Measurements from ENCODE around the gene CMSS1. TPM values are rescaled to one million over a fixed set of nuclear protein-coding genes. Genes with fewer than 3 reads are reported as not detected.

Gene CMSS1
- polyA plus RNA-seq, 1 of the 3 experiments (the other 2 are of a cell fraction): 9.1 TPM

DNA sequence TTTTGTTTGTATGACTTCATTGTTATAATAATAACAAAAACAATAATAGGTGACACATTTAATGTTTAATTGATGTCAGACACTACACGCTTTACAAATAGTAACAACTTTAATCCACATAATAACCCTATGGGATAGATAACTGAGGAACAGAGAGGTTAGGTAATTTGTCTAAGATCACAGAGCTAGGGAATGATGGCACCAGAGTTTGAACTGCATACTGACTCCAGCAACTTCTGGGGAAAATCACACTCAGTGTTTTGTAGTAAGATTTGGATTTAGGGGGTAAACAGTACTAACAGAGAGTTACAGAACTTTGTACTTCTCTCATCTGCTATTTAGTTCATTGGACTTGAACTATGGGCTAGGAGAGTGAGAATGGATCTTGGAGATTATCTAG is 66.0 kb downstream of the CMSS1 start:
- CTCF ChIA-PET: interaction anchor here (1.3 kb wide), 1 partner anchor 371 kb away, joined by 3 read pairs; no protein-coding TSS in a partner anchor

More for the DNA sequence above, 66.0 kb downstream of the CMSS1 start:
- Histone ChIP-seq H3K9me3 (no peaks in the 10 kb centered on the region), H3K79me2 (ENCODE audit: insufficient read depth) (no peaks in the 10 kb centered on the region), H3F3A (replicated peaks; ENCODE audit: insufficient read depth) (no peaks in the 10 kb centered on the region), H3K27ac (ENCODE audit: low read depth in 2 of 2, low read length in 1 of 2) (no peak overlapping the region), H3K9ac (no peak overlapping the region), H3K4me3 (ENCODE audit: low read depth in 2 of 2, low read length in 1 of 2) (no peak overlapping the region), H3K36me3 (replicated peaks in 1 of 2; ENCODE audit: control insufficient read depth in 1 of 2, insufficient read depth in 2 of 2, low read length in 1 of 2) (no peaks in the 10 kb centered on the region), H2AFZ (ENCODE audit: low read depth) (no peak overlapping the region), H3K4me2 (no peak overlapping the region), H4K20me1 (ENCODE audit: insufficient read depth) (no peaks in the 10 kb centered on the region), H3K9me2 (no peaks in the 10 kb centered on the region), H3K4me1 (ENCODE audit: control insufficient read depth in 1 of 2, insufficient read depth in 2 of 2, low read depth in 1 of 2, low read length in 1 of 2) (no peaks in the 10 kb centered on the region; a peak in 2 of 4 replicates), H3K27me3 (ENCODE audit: insufficient read depth) (no peaks in the 10 kb centered on the region)
- DNase-seq: no peak
- WGBS (ENCODE audit: low lambda C conversion rate): 95% methylated on average over 1 of the region's 1 CpG
- POLR2A ChIA-PET: no interaction called here
- TF ChIP-seq, protein P1, sequence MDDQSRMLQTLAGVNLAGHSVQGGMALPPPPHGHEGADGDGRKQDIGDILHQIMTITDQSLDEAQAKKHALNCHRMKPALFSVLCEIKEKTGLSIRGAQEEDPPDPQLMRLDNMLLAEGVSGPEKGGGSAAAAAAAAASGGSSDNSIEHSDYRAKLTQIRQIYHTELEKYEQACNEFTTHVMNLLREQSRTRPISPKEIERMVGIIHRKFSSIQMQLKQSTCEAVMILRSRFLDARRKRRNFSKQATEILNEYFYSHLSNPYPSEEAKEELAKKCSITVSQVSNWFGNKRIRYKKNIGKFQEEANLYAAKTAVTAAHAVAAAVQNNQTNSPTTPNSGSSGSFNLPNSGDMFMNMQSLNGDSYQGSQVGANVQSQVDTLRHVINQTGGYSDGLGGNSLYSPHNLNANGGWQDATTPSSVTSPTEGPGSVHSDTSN (IDR thresholded peaks at IDR 0.05): no peak
- TF ChIP-seq, protein P2, sequence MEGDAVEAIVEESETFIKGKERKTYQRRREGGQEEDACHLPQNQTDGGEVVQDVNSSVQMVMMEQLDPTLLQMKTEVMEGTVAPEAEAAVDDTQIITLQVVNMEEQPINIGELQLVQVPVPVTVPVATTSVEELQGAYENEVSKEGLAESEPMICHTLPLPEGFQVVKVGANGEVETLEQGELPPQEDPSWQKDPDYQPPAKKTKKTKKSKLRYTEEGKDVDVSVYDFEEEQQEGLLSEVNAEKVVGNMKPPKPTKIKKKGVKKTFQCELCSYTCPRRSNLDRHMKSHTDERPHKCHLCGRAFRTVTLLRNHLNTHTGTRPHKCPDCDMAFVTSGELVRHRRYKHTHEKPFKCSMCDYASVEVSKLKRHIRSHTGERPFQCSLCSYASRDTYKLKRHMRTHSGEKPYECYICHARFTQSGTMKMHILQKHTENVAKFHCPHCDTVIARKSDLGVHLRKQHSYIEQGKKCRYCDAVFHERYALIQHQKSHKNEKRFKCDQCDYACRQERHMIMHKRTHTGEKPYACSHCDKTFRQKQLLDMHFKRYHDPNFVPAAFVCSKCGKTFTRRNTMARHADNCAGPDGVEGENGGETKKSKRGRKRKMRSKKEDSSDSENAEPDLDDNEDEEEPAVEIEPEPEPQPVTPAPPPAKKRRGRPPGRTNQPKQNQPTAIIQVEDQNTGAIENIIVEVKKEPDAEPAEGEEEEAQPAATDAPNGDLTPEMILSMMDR (IDR thresholded peaks at IDR 0.05): no peak
- no peak for TF ChIP-seq TCF12 (IDR thresholded peaks at IDR 0.05)
- TF ChIP-seq RFX5 (IDR thresholded peaks at IDR 0.05; ENCODE audit: low read length): no peak
- TF ChIP-seq GATA2 (CRISPR knock-in tag; IDR thresholded peaks at IDR 0.05): no peak
- TF ChIP-seq SIN3A (IDR thresholded peaks at IDR 0.05; ENCODE audit: borderline replicate concordance, low read depth, low read length): no peak
- TF ChIP-seq, protein P3, sequence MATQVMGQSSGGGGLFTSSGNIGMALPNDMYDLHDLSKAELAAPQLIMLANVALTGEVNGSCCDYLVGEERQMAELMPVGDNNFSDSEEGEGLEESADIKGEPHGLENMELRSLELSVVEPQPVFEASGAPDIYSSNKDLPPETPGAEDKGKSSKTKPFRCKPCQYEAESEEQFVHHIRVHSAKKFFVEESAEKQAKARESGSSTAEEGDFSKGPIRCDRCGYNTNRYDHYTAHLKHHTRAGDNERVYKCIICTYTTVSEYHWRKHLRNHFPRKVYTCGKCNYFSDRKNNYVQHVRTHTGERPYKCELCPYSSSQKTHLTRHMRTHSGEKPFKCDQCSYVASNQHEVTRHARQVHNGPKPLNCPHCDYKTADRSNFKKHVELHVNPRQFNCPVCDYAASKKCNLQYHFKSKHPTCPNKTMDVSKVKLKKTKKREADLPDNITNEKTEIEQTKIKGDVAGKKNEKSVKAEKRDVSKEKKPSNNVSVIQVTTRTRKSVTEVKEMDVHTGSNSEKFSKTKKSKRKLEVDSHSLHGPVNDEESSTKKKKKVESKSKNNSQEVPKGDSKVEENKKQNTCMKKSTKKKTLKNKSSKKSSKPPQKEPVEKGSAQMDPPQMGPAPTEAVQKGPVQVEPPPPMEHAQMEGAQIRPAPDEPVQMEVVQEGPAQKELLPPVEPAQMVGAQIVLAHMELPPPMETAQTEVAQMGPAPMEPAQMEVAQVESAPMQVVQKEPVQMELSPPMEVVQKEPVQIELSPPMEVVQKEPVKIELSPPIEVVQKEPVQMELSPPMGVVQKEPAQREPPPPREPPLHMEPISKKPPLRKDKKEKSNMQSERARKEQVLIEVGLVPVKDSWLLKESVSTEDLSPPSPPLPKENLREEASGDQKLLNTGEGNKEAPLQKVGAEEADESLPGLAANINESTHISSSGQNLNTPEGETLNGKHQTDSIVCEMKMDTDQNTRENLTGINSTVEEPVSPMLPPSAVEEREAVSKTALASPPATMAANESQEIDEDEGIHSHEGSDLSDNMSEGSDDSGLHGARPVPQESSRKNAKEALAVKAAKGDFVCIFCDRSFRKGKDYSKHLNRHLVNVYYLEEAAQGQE (IDR thresholded peaks at IDR 0.05; ENCODE audit: low read depth, low read length): no peak
- no peak for TF ChIP-seq EP300 (IDR thresholded peaks at IDR 0.05; ENCODE audit: borderline replicate concordance in 1 of 2, low read depth in 1 of 2, low read length in 1 of 2)
- TF ChIP-seq, protein P4, sequence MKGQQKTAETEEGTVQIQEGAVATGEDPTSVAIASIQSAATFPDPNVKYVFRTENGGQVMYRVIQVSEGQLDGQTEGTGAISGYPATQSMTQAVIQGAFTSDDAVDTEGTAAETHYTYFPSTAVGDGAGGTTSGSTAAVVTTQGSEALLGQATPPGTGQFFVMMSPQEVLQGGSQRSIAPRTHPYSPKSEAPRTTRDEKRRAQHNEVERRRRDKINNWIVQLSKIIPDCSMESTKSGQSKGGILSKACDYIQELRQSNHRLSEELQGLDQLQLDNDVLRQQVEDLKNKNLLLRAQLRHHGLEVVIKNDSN (IDR thresholded peaks at IDR 0.05; ENCODE audit: borderline replicate concordance, low read depth): no peak
- no peak for TF ChIP-seq MEF2A (IDR thresholded peaks at IDR 0.05; ENCODE audit: borderline replicate concordance, low read depth)
- no peak for TF ChIP-seq GABPA (IDR thresholded peaks at IDR 0.05; ENCODE audit: low read depth)

Data from SK-N-SH (cell line).